Neutrophil (primary cell): Measurements from ENCODE around the gene SNAPIN.

Source experiments
- H3K27ac ChIP-seq: fragments of 200-600 bp; sonication (generic); 2 replicates; pipeline ENCODE4 v1.5.1; 2016; ENCODE audit warnings: mild to moderate bottlenecking, moderate library complexity
- H3K27me3 ChIP-seq: fragments of 200-600 bp; sonication (generic); 2 replicates; pipeline ENCODE4 v1.6.0; 2016; ENCODE audit warnings: mild to moderate bottlenecking
- H3K36me3 ChIP-seq: fragments of 200-600 bp; sonication (generic); 2 replicates; pipeline ENCODE4 v1.5.1; 2017
- H3K4me1 ChIP-seq, 2 experiments: fragments of 200-600 bp in 1 of 2; sonication (generic) in 1 of 2; 1 replicate in 1 of 2; 2 replicates in 1 of 2; pipeline versions ENCODE4 v1.5.1 to v1.6.1; 2013 to 2016; ENCODE audit warnings: low read depth in 1 of 2, low read length in 1 of 2, mild to moderate bottlenecking in 1 of 2, moderate library complexity in 1 of 2; ENCODE audit not compliant: control insufficient read depth in 1 of 2, insufficient read depth in 1 of 2
- H3K4me3 ChIP-seq, 2 experiments: fragments of 200-600 bp in 1 of 2; sonication (generic) in 1 of 2; 1 replicate in 1 of 2; 2 replicates in 1 of 2; pipeline ENCODE4 v1.5.1; 2013 to 2016; ENCODE audit warnings: low read depth in 1 of 2, low read length in 1 of 2, mild to moderate bottlenecking in 1 of 2, moderate library complexity in 1 of 2
- H3K9me3 ChIP-seq: fragments of 200-600 bp; sonication (generic); 2 replicates; pipeline ENCODE4 v1.5.1; 2016
- CTCF ChIP-seq: fragments of 200-600 bp; sonication (generic); IDR thresholded peaks from 2 replicates; pipeline ENCODE4 v1.5.1; 2016; ENCODE audit warnings: antibody characterized with exemption

SNAPIN gene

GRCh38 chr1:153677718-153678518 lies 19.4 kb downstream of the SNAPIN start:
- H3K27me3 ChIP-seq = peaks cover 59% of the 10 kb centered on the region
- H3K27ac ChIP-seq = no peak overlapping the region
- TF ChIP-seq CTCF = peak; percentile 67
- no peaks in the 10 kb centered on the region for H3K9me3 ChIP-seq
- peaks cover 24 to 26% of the 10 kb centered on the region in 2 experiments for H3K4me1 ChIP-seq
- peak overlapping the region; percentile 42 to 54 for H3K4me3 ChIP-seq
- no peaks in the 10 kb centered on the region for H3K36me3 ChIP-seq

DNA sequence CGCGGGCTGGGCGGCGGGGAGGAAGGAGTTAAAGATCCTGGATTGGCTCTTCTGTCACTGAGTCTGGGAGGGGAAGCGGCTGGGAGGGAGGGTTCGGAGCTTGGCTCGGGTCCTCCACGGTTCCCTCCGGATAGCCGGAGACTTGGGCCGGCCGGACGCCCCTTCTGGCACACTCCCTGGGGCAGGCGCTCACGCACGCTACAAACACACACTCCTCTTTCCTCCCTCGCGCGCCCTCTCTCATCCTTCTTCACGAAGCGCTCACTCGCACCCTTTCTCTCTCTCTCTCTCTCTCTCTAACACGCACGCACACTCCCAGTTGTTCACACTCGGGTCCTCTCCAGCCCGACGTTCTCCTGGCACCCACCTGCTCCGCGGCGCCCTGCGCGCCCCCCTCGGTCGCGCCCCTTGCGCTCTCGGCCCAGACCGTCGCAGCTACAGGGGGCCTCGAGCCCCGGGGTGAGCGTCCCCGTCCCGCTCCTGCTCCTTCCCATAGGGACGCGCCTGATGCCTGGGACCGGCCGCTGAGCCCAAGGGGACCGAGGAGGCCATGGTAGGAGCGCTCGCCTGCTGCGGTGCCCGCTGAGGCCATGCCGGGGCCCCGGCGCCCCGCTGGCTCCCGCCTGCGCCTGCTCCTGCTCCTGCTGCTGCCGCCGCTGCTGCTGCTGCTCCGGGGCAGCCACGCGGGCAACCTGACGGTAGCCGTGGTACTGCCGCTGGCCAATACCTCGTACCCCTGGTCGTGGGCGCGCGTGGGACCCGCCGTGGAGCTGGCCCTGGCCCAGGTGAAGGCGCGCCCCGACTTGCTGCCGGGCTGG lies 20.2 kb downstream of the SNAPIN start, which contains the start of gene NPR1:
Gene NPR1, plus strand, starts transcription at position 170 of the 818 bp plus-strand sequence. Its CDS starts 421 bp downstream, at position 591.
- Histone ChIP-seq H3K27ac (no peak within 1 kb of the TSS), H3K4me3 (peak within 1 kb of the TSS; percentile 42 to 54), H3K4me1 (peaks cover 24 to 26% of the 10 kb centered on the region in 2 experiments), H3K9me3 (no peaks in the 10 kb centered on the region), H3K36me3 (no peaks in the 10 kb centered on the region), H3K27me3 (peaks cover 64% of the 10 kb centered on the region)
- TF ChIP-seq CTCF = no peak

GRCh38 chr1:153679337-153680119 lies 21.0 kb downstream of the SNAPIN start:
- TF ChIP-seq CTCF = no peak
- H3K4me1 ChIP-seq = peaks cover 24 to 26% of the 10 kb centered on the region in 2 experiments
- H3K27me3 ChIP-seq = peaks cover 69% of the 10 kb centered on the region
- H3K9me3 ChIP-seq = no peaks in the 10 kb centered on the region
- H3K36me3 ChIP-seq = no peaks in the 10 kb centered on the region
- peak overlapping the region; percentile 42 to 54 for H3K4me3 ChIP-seq
- no peak overlapping the region for H3K27ac ChIP-seq

GRCh38 chr1:153680120-153680403 lies 21.6 kb downstream of the SNAPIN start:
- Histone ChIP-seq H3K36me3 (no peaks in the 10 kb centered on the region), H3K9me3 (no peaks in the 10 kb centered on the region), H3K4me3 (no peak overlapping the region), H3K27ac (no peak overlapping the region), H3K4me1 (peaks cover 24 to 26% of the 10 kb centered on the region in 2 experiments), H3K27me3 (peaks cover 72% of the 10 kb centered on the region)
- no peak for TF ChIP-seq CTCF

- no peaks in the 10 kb centered on the region for H3K9me3 ChIP-seq
- no peaks in the 10 kb centered on the region for H3K36me3 ChIP-seq
- TF ChIP-seq CTCF = no peak
- peaks cover 68% of the 10 kb centered on the region for H3K27me3 ChIP-seq
- no peak overlapping the region for H3K27ac ChIP-seq
- no peak overlapping the region for H3K4me3 ChIP-seq
- peaks cover 21 to 22% of the 10 kb centered on the region in 2 experiments for H3K4me1 ChIP-seq
Observed at GRCh38 chr1:153682730-153683129, 24.2 kb downstream of the SNAPIN start.
